GM21423 (cell line): ENCODE results near the gene UVSSA.

Experiments
- ATAC-seq: cut with Tn5 transposase; IDR thresholded peaks from one replicate; pipeline ENCODE4 v1.9.1; 2021; ENCODE audit warnings: mild to moderate bottlenecking, moderate library complexity; ENCODE audit not compliant: unreplicated experiment

Gene UVSSA

DNA sequence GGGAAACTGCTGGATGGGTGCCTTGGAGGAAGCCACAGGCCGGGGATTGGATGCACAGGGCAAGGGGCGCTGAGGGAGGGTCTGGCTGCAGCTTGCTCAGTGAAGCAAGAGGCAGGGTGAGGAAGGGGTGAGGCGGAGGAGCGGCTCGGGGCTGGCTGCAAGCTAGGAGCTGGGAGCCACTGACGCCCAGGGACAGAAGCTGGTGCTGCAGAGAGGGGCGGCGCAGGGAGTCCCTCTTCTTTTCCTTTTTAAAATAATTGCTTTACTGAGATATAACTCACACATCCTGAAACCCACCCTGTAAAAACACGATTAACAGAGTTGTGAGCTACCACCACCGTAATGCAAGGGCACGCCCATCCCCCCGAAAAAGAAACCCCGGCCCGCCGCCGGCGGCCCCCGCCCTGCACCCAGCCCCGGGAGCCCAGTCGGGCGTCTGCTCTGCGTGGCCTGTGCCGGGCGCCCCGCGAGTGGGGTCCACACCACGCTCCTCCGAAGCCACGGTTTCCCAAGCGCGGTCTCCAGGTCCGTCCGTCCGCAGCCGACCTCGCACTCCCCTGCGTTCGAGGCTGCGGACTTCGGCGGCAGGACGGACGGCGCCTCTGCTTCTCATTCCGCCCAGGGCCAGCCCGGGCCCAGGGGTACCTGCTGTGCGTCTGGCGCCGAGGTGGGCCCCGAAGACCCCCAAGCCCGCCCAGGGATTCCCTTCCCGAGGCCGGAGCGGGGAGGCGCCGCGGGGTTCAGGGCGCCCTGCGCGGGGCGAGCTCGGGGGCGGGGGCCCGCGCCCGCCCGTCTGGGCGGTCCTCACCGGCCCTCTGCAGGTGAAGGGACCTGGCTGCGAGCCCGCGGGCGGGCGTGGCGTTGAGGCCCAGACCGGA, 866 bp upstream of the UVSSA start:
- ATAC-seq, result peak; percentile 6

- ATAC-seq, result peak; percentile 25
Measured at GRCh38 chr4:1347410-1347864, 429 bp downstream of the UVSSA start.

GRCh38 chr4:1348014-1348513, 1.1 kb downstream of the UVSSA start:
- ATAC-seq, result no peak

GRCh38 chr4:1348746-1349145, 1.7 kb downstream of the UVSSA start:
- no peak for ATAC-seq

DNA sequence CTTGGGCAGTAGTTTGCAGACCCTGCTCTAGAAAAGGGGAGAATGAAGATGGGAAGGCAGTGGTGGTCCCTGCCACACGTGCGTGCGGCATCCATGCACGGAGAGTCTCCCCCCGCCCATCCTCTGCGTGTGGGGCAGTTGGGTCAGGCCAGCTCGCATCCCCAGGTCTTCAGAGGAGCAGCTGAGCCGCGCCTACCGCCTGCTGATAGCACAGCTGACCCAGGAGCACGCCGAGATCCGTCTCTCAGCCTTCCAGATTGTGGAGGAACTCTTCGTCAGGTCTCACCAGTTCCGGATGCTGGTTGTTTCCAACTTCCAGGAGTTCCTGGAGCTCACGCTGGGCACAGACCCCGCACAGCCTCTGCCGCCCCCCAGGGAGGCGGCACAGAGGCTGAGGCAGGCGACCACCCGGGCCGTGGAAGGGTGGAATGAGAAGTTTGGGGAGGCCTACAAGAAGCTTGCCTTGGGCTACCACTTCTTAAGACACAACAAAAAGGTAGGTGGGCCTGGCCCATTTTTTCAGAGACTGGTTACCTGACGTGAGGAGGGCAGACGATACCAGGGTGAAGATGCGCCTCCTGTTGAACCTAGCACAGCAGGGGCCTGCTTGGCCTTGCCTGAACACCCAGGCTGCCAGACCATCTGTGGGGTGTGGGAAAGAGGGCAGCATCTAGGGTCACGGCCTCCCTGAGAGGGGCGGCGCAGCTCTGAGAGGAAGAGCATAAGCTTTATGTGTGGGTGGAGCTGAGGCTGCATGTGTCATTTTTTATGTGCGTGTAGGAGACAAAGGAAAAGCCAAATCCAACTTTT, 2.6 kb downstream of the UVSSA start:
- no peak for ATAC-seq

DNA sequence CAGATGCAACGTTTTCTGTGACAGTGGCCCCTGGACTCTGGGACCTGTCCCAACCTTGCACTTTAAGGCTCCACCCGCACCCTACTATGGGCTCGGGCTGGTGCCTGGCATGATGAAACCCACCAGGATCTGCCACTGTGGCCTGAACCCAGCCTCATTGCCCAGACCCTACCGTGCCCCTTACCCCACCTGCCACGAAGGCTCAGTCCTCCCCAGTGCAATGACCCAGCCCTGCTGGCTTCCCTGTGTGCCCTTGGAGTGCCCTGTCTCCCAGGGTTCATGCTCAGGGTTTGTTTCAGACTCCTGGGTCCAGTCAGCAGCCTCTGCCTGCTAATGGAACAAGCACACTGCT, 3.1 kb downstream of the UVSSA start:
- no peak for ATAC-seq

- ATAC-seq, result no peak
Measured at GRCh38 chr4:1351854-1352566, 5.0 kb downstream of the UVSSA start.

GRCh38 chr4:1352567-1352900, 5.5 kb downstream of the UVSSA start:
- ATAC-seq, result no peak

DNA sequence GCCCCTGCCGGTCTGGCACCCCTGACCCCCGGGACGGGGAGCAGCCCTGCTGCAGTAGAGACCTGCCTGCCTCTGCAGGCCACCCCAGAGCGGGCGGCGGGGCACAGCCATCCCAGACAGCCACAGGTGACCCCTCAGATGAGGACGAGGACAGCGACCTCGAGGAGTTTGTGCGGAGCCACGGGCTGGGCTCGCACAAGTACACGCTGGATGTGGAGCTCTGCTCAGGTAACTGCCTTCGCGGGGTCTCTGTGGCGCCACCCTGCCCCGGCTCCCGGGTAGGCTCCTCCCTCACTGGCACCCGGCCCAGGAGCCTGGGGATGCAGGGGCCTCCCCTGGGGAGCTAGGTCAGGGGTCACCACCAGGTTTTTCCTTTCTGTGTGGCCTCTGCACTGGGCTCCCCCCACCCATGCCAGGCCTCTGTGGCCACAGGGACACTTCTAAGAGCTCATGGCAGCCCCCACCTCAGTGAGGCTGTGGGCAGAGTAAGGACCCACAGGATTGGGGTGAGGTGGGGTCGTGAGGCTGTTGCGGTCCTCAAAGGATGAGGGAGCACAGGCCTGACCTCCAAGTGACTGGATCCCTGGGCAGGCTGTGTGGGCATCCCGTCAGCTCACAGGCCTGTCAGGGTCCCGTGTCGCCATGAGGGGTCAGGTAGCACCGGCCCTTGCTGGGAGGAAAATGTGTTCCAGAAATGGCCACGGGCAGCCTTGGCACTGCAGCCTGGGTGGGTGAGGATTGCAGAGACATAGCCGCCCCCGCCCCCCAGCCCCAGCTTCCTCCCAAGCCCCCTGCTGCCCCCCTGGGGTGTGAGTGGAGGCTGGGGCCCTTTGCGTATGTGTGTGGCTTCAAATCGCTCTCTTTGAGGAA, 6.4 kb downstream of the UVSSA start:
- no peak for ATAC-seq

GRCh38 chr4:1354136-1354982, 7.4 kb downstream of the UVSSA start:
- no peak for ATAC-seq

GRCh38 chr4:1354983-1355275, 7.9 kb downstream of the UVSSA start:
- ATAC-seq, result no peak

DNA sequence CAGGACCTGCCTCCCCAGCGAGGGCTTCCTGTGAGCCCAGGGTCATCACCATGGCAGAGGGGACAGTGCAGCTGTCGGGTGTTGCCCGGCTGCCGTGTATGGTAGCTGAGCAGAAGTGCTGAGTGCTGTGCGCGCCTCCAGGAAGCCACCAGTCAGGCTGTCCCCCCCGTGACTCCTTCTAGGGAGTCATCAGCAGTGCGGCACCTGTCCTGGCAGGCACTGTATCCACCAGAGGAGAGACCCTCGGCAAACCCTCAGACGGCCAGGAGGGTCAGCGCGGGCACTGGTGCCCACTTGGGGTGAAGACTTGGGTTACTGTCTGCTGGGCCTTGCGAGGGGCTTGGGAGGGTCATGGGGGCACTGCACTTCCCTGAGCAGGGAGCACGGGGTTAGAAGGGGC, 8.4 kb downstream of the UVSSA start:
- no peak for ATAC-seq

DNA sequence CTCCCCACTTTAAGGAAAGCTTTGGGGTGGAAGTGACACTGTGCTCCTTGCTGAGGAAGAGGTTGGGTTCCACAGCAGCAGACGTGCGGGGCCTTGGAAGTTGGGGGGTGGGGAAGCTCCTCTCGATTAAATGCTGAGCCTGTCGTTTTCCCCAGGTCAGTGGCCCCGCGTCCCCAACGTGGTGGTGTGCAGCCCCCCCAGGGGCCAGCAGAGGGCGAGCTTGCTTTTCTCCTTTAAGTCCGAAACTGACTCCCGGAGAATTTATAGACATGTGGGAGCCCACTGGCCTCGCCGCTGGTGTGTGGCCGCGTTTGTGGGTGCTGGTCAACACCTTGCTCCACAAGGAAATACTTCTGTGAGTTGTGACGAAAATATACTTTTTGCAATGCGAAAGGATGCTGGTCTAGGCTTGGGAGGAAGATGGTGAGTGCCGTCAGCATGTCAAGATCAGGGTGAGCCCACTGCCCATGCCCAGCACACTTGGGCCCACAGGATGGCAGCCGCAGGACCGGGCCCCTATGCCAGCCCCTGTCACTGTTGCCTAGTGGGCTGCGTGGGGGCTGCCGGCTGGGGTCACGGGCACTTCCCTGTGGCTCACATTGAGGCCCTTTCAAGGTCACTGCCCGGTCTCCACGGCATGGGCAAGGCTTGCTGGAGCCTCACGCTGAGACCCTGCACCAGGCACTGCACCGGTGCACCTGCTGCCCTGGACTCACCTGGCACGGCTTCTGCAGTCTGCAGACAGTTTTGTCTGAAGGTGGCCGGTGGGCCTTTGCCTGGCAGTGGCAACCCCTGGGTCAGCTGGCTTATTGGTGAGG, 9.4 kb downstream of the UVSSA start:
- no peak for ATAC-seq

GRCh38 chr4:1357356-1358248, 10.6 kb downstream of the UVSSA start:
- no peak for ATAC-seq

GRCh38 chr4:1358421-1359143, 11.6 kb downstream of the UVSSA start:
- no peak for ATAC-seq

DNA sequence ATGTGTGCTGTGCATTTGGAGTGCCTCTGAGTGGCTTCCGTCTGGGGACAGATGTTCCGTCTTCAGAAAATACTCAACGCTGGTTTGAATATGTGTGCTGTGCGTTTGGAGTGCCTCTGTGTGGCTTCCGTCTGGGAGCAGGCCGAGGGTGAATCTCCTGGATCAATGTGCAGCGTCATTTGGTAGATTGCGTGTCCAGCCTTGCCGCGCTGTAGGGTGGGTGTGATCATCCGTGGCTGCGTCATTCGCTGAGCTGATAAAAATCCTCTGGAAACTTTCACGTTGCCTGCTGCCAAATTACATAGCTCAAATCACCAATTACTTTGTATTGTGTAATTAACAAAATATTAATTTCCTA, 12.1 kb downstream of the UVSSA start:
- no peak for ATAC-seq

DNA sequence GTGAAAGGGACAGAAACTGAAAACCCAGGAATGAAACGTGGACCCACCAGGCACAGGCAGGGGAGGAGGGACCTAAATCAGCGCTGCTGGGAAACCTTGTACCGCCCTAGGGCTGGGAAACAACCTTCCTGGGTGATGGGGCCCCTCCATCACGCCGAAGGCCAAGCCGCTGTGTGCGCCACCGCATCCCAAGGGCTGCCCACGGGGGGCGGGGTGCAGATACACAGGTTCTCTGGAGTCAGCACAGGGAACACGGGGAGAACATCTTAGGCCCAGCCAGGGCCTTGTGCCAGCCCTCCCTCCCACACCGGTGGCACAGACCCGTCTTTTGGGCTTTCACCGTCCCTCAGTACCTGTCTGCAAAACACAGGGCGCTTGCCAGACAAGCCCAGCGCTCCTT, 13.0 kb downstream of the UVSSA start:
- ATAC-seq, result no peak
